Spleen (tissue), 11 donors: ENCODE results near the gene NAGK. TPM values are rescaled to one million over a fixed set of nuclear protein-coding genes. Genes with fewer than 3 reads are reported as not detected.

Experiments used
- DNase-seq: peaks from one replicate; pipeline ENCODE4 v3.0.0-alpha.2; 2020
- H3K27ac ChIP-seq, 8 donors: fragments of 200-600 bp; sonication (generic) in 7 of 8; 1 replicate in 4 of 8; 2 replicates in 4 of 8; pipeline versions ENCODE4 v1.5.0 to v1.8.0; 2016 to 2021; ENCODE audit warnings: inconsistent platforms in 4 of 8, mild to moderate bottlenecking in 4 of 8, moderate library complexity in 1 of 8
- H3K27me3 ChIP-seq, 7 donors: fragments of 200-600 bp; sonication (generic) in 6 of 7; replicated peaks in 1 of 7; 1 replicate in 4 of 7; 2 replicates in 3 of 7; pipeline versions ENCODE4 v1.5.0 to v1.8.0; 2016 to 2021; ENCODE audit warnings: inconsistent platforms in 3 of 7, mild to moderate bottlenecking in 1 of 7
- H3K36me3 ChIP-seq, 6 donors: fragments of 200-600 bp; sonication (generic) in 5 of 6; 1 replicate in 4 of 6; 2 replicates in 2 of 6; pipeline versions ENCODE4 v1.5.0 to v1.8.0; 2016 to 2021; ENCODE audit warnings: inconsistent platforms in 2 of 6
- H3K4me1 ChIP-seq, 6 donors: fragments of 200-600 bp; sonication (generic) in 5 of 6; 1 replicate in 3 of 6; 2 replicates in 3 of 6; pipeline versions ENCODE4 v1.5.0 to v1.8.0; 2016 to 2021; ENCODE audit warnings: inconsistent platforms in 3 of 6
- H3K4me3 ChIP-seq, 8 donors: fragments of 200-600 bp; sonication (generic) in 7 of 8; 1 replicate in 4 of 8; 2 replicates in 4 of 8; pipeline versions ENCODE4 v1.5.0 to v1.8.0; 2016 to 2021; ENCODE audit warnings: inconsistent platforms in 4 of 8, mild to moderate bottlenecking in 4 of 8, moderate library complexity in 2 of 8
- H3K9me3 ChIP-seq, 8 donors: fragments of 200-600 bp; sonication (generic) in 7 of 8; 1 replicate in 4 of 8; 2 replicates in 4 of 8; pipeline versions ENCODE4 v1.5.0 to v1.8.0; 2016 to 2021; ENCODE audit warnings: inconsistent platforms in 4 of 8
- CTCF ChIP-seq, 11 experiments: fragments of 200-600 bp in 7 of 11; fragments of 450-650 bp in 4 of 11; sonication (generic) in 4 of 11; IDR thresholded peaks in 8 of 11; conservative IDR thresholded peaks in 3 of 11; 1 replicate in 7 of 11; 2 replicates in 4 of 11; pipeline versions ENCODE4 v1.4.0 to v1.8.0; 2016 to 2021; ENCODE audit warnings: antibody characterized with exemption in 11 of 11, inconsistent platforms in 4 of 11, mild to moderate bottlenecking in 1 of 11
- POLR2A ChIP-seq, 3 donors: fragments of 450-650 bp; IDR thresholded peaks; one replicate each; pipeline ENCODE4 v1.5.1; 2017; ENCODE audit warnings: antibody characterized with exemption in 3 of 3, mild to moderate bottlenecking in 1 of 3
- POLR2AphosphoS5 ChIP-seq, 3 donors: sonication (generic); formaldehyde crosslinking; IDR thresholded peaks; one replicate each; pipeline ENCODE4 v1.5.1; 2017; ENCODE audit warnings: antibody characterized with exemption in 3 of 3
- WGBS, 5 donors: extraction: QIAGEN DNeasy Blood & Tissue Kit in 3 of 5; methylation state at CpG; one replicate each; pipeline versions ENCODE4 v1.1.5 to v1.1.7; 2013 to 2018; 5-methylcytosine and 5-hydroxymethylcytosine counted together
- intact Hi-C: fragments of 100-400 bp; cut with DNase I; formaldehyde crosslinking; loops from one replicate; pipeline ENCODE4 v1.15.0; 2023; ENCODE audit warnings: low total_unique reads
- polyA plus RNA-seq, 3 donors: library from polyadenylated mRNA; stranded (reverse); fragments of 200-250 nt; gene quantifications; one replicate each; pipeline ENCODE4 v1.2.1, GENCODE V29; 2013
- total RNA-seq, 7 donors: library from RNA; depleted of rRNA in 3 of 7; stranded (reverse); fragments of >200 nt in 3 of 7; fragmentation: NEBNext Ultra II Directional in 4 of 7; extraction: Animal tissue kit (Norgen Biotek cat#: 25700) in 4 of 7; gene quantifications; one replicate each; pipeline versions ENCODE4 v1.1.0 to v1.2.1, GENCODE V29; 2016 to 2021
- donor health status: healthy with polysubstance abuse.
- donor health status: DM: no; HTN: no; CAD: no; lungs with moderate emphysema.
- donor health status: DM: no; HTN: no; CAD: no.
- donor health status: Bipolar disorder and iron deficiency.
- donor health status: healthy.
- donor health status: DM: no; HTN: no; CAD: no.
- donor health status: DM: yes; HTN: yes; CAD: no.

The NAGK gene
- total and polyA plus RNA-seq, 10 donors = 123 to 321 (median 220) TPM

- no peak for DNase-seq
- intact Hi-C loops = no loop called here
- H3K36me3 ChIP-seq = peaks cover 0 to 89% (median 29%) of the 10 kb centered on the region in 6 donors
- no peaks in the 10 kb centered on the region for H3K9me3 ChIP-seq
- no peaks in the 10 kb centered on the region for H3K27me3 ChIP-seq
- no peak overlapping the region for H3K27ac ChIP-seq
- TF ChIP-seq POLR2AphosphoS5 (IDR thresholded peaks at IDR 0.05) (no peak), POLR2A (IDR thresholded peaks at IDR 0.05) (no peak), CTCF (IDR thresholded peaks at IDR 0.05 in 8 of 11, conservative IDR thresholded peaks at IDR 0.05 in 3 of 11) (no peak)
- no peak overlapping the region for H3K4me3 ChIP-seq
- no peaks in the 10 kb centered on the region for H3K4me1 ChIP-seq
- 86 to 94% (median 88%) methylated on average over 6 of the region's 6 CpGs for WGBS, 5 donors
These were observed 51.7 kb downstream of the NAGK start for GRCh38 chr2:71120195-71120594.

- peaks cover 0 to 76% (median 27%) of the 10 kb centered on the region in 6 donors for H3K36me3 ChIP-seq
- no peaks in the 10 kb centered on the region for H3K4me1 ChIP-seq
- H3K27ac ChIP-seq = no peak overlapping the region
- no peaks in the 10 kb centered on the region for H3K27me3 ChIP-seq
- H3K9me3 ChIP-seq = no peaks in the 10 kb centered on the region
- no peak overlapping the region for H3K4me3 ChIP-seq
- WGBS, 5 donors = 94 to 100% (median 100%) methylated on average over 1 of the region's 1 CpG
- intact Hi-C loops = no loop called here
- no peak for DNase-seq
- TF ChIP-seq POLR2A (IDR thresholded peaks at IDR 0.05) = no peak
- TF ChIP-seq POLR2AphosphoS5 (IDR thresholded peaks at IDR 0.05) = no peak
- no peak for TF ChIP-seq CTCF (IDR thresholded peaks at IDR 0.05 in 8 of 11, conservative IDR thresholded peaks at IDR 0.05 in 3 of 11)
These were observed 53.0 kb downstream of the NAGK start for GRCh38 chr2:71121479-71121878.

GRCh38 chr2:71122387-71123298 is 54.2 kb downstream of the NAGK start:
- Histone ChIP-seq H3K9me3 (no peaks in the 10 kb centered on the region), H3K27me3 (no peaks in the 10 kb centered on the region), H3K27ac (no peak overlapping the region), H3K36me3 (peaks cover 0 to 69% (median 27%) of the 10 kb centered on the region in 6 donors), H3K4me1 (peaks cover 3 to 11% (median 7%) of the 10 kb centered on the region in 6 donors), H3K4me3 (no peak overlapping the region)
- 93 to 99% (median 96%) methylated on average over 7 of the region's 7 CpGs for WGBS, 5 donors
- DNase-seq = no peak
- TF ChIP-seq CTCF (IDR thresholded peaks at IDR 0.05 in 8 of 11, conservative IDR thresholded peaks at IDR 0.05 in 3 of 11) (no peak), POLR2A (IDR thresholded peaks at IDR 0.05) (no peak), POLR2AphosphoS5 (IDR thresholded peaks at IDR 0.05) (no peak)
- intact Hi-C loops = no loop called here
